Stimulated activated naive CD8-positive, alpha-beta T cell treated with anti-CD3 and anti-CD28 coated beads, Interleukin-15, Interleukin-2, amounts not matched to agents 100 U/mL and 50 U/mL, for 24 hours (primary cell): Measurements from ENCODE around the gene DLG2.
"Not testable (repeated sequence)": the region's sequence is repeated elsewhere in the genome, so short reads cannot be mapped to it uniquely, and the experiment has no call there.

Experiments
- ATAC-seq: fragments of 150-1000 bp; cut with Tn5 transposase; one replicate; pipeline ENCODE4 v1.10.0; 2021
- DNase-seq: peaks from one replicate; pipeline ENCODE4 v3.0.0; 2021

The DLG2 gene

GRCh38 chr11:84836371-84836770 is 790.8 kb downstream of the DLG2 start:
- no peak for ATAC-seq
- DNase-seq: no peak

DNA sequence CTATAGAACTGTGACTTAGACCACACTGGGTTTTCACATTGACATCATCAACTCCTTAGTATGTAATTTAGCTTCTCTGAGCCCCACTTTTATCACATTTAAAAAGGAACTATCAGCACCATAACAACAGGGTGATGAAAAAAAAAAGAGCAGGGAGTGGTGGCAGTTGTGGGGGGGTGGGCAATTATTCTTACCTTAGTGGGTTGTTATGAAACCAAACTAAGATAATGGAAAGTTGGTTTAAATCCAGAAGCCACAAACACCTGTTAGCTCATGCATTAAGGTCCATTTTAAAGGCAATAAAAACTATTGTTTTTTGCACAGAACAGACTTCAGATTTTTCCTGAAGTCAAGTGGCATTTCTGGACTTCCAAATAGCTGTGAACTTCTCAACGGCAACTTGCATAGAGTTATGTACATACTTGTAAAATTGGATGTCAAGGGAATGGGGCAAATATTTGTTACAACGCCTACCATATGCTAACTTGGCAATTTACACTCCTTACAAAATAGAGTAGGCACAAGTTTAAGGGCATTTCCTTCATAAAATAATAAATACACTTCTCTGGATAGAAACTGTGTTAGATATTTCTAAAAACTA is 793.6 kb downstream of the DLG2 start:
- DNase-seq (no peak), ATAC-seq (no peak)

DNA sequence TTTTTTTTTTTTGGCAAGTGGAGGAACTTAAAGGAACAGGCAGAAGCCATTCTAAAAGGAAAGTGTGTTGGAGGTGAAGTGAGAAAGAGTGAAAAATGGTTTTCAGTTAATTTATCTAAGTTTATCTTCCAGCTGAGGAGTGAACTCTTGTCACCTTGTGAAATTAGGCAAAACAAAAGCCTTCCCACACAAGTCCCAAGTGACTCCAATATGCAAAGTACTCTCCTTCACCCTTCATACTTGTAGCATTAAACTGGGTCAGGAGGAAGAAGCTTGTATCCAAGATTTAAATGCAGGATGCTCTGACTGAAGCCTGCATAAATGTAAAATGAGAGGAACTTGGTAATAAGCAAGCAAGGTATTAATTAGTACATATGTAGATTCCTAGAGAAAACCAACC is 796.8 kb downstream of the DLG2 start:
- DNase-seq: no peak
- no peak for ATAC-seq

DNA sequence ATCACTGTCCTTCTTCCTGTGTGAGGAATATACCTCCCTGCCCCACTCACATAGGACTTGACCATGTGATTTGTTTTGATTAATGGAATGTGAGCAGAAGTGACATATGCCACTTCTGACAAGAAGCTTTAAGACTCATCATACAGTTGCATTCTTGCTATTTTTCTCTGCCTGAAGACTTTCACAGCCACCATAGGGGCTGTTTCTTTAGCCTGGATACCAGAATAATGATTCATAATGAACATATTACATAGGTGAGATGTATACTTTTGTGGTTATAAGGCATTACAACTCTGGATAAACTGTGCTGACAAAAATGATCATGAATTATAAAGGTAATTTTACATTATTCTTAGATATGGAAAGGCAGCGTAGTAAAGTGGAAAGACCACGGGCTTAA is 798.0 kb downstream of the DLG2 start:
- ATAC-seq (no peak), DNase-seq (no peak)

DNA sequence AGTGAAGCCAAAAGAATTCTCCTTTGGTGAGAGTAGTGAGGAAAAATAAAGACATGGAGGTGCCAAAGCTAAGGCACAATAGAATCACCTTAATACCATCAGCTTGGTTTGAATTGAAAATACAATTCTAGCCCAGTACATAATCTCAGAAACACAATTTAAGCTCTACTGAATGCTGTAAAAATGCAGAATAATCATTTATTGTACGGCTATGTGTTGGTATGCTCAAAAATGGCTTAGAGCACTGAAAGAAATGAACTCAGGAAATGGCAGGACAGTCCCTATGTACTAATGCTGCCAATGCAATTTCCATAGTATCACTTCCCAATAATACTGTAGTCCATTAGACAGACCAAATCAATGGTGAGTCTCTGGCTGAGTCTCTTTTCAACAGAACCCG is 798.5 kb downstream of the DLG2 start:
- ATAC-seq (no peak), DNase-seq (no peak)

DNA sequence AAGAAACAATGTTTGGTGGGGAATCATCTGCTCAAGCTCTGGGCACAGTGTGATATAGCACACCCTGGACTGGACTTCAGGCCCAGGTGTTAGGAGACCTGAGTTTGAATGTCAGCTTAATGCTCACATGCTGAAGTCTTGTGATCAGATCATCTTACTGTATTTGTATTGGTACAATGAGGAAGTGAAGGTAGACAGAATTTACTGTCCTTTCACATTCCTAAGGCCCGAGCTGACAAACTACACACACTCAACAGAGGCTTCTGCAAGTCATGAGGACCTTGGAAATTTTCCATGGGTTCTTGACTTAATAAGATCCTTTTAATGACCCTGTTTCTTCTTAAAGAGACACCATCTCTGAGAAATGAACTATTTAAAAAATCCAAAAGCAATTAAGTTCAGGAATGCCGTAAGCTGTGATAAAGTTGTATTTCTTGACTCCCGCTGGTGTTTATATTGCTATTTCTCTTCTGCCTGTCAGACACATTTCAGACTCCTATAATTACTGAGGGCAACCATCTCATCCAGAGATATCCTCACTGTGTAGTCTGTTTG is 802.0 kb downstream of the DLG2 start:
- ATAC-seq: no peak
- DNase-seq: no peak

- DNase-seq (no peak), ATAC-seq (no peak)
Observed at GRCh38 chr11:84824624-84825023, 802.5 kb downstream of the DLG2 start.

DNA sequence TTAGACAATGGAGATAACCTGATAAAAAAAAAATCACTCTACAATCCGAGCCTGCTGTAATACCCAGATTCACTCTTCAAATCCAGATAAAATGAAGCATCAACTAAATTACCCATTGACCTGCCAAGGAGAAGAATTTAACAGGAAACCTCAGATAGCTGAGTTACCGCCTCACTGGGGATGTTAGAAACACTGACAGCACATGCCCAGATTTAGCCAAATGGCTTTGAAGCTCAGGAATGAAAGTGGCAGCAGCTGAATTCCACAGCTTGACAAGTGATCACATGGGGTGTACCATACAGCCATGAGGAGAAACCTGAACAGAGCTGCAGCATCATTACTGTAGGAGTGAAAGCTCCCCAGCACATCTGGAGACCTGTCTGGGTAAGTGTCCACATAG is 807.6 kb downstream of the DLG2 start:
- ATAC-seq: no peak
- no peak for DNase-seq

- no peak for DNase-seq
Observed at GRCh38 chr11:84819128-84819527, 808.0 kb downstream of the DLG2 start.

DNA sequence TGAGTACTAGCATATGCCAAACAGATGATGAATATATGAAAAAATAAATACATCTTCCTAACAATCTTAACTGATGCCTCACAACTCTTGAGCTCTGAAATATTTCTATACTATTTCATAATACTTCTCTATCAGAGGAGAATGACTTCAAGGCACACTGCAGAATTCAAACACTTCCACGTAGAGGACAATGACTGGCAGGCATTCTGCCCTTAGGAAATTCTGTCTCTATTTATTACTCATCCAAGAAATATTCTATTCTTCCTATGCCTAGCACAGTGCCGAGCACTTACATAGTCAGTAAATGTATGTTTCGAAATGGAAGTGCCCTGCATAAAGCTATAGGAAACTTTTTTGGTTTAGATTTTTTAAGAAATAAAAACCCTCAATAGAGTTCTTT is 809.1 kb downstream of the DLG2 start:
- ATAC-seq: no peak
- no peak for DNase-seq

More at GRCh38 chr11:84819128-84819527, 808.0 kb downstream of the DLG2 start:
- no peak for ATAC-seq

- ATAC-seq (no peak), DNase-seq (no peak)
Observed at GRCh38 chr11:84812471-84812969, 814.6 kb downstream of the DLG2 start.

DNA sequence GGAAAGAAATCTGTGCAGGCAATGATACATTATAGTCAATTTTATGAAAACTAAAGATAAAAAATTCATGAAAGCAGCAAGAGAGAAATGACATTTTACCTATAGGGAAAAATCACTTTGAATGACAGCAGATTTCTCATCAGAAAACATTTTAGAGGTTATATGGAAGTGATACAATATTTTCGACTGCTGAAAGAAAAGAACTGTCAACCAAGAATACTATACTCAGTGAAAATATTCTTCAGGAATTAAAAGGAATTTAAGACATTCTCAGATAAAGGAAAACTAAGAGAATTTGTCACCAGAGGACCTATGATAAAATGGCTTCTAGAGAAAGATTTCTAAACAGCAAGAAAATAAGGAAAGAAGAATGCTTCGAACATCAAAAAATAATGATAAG is 820.8 kb downstream of the DLG2 start:
- no peak for DNase-seq

DNA sequence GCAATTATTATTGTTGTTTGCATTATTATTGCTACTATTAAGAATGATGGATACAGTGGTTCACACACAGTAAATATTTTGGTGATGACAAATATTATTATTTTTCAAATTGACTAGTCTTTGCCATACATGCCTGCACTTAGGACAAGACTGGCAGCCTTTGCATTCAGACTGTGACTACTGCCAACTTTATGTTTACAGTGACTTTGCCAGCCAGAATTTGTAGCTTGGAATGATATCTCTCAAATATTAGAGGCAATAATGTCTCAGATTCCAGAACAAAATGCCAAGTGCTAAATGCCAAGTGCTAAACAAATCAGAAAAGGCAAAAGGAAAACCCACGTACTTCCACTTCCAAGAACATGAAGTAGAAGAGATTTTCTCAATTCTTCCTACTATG is 823.1 kb downstream of the DLG2 start:
- ATAC-seq (no peak), DNase-seq (no peak)

More for the DNA sequence above, 820.8 kb downstream of the DLG2 start:
- no peak for ATAC-seq

DNA sequence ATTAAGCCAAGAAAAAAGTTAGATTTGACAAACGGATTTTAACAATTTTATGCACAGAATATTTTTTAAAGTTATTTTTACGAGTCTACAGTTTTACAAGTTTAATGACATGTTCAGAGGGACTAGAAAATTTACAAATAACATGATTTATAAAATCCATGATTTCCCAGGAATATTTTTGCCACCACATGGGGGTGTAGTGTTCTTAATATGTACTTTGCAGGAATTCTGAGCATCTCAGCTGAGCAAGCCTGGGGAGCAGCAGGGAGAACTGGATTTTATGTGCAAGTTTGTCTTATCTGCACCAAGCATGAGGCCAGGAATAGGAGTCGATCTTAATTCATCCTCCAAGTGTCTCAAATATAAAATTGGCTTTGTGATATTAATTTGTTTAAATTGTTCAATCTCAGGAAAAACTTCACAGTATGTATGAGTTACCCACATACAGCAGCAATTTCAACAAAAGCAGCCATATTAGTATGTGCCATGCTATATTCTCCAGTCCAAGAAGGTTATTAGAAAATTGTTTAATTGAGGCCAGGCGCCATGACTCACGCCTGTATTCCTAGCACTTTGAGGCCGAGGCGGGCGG is 826.3 kb downstream of the DLG2 start:
- no peak for ATAC-seq
- no peak for DNase-seq

GRCh38 chr11:84799112-84799511 is 828.0 kb downstream of the DLG2 start:
- DNase-seq (no peak), ATAC-seq (no peak)

GRCh38 chr11:84795698-84796097 is 831.4 kb downstream of the DLG2 start:
- DNase-seq (no peak), ATAC-seq (no peak)

DNA sequence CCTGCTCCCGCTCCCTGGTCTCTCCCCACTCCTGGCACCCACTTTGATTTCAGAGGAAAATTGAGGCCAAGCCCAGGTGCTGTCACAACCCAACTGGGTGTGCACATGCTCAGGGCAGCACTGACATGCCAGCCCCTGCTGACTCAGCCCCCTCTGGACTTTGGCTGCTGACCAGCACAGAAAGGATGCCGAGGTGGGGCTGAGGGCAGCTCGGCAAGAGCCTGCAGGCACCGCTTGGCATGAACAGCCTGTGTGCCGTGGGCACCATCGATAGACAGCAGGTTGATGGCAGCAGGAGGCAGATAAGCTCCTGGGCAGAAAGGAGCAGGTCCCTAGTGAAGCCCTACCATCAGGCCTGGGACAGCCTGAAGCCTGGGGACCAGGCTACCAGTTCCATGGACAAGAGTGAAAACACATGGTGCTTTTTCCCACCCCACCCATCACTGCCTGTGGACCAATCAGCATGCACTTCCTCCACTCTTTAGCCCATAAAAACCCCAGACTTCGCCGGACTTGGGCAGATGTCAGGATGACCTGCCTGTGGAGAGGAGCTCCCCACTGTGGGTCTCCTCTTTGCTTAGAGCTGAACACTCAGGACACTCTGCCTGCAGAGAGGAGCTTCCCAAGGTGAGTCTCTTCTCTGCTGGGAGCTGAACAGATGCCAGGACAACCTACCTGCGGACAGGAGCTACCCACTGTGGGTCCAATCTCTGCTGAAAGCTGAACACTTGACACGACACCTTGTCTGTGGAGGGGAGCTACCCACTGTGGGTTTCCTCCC is 832.3 kb downstream of the DLG2 start:
- DNase-seq (no peak), ATAC-seq (no peak)

GRCh38 chr11:84793318-84793717 is 833.8 kb downstream of the DLG2 start:
- no peak for ATAC-seq
- no peak for DNase-seq

- no peak for ATAC-seq
Observed at GRCh38 chr11:84790849-84791427, 836.2 kb downstream of the DLG2 start.

DNA sequence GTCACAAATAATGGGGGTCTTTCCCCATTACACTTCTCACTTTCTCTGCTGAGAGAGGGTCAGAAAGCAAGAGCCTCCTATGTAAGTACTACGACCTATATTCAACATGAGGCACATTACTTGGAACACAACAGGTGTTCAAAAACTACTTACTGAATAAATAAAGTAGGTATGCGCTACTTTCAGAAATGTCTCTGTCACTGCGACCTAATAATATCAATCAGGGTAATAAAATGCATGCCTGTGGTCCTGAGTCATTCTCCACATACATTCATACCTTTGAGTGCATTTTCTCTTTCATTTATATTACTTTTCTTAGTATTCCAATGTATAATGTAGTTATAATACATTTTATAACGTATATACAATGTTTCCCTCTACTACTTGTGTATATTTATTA is 838.9 kb downstream of the DLG2 start:
- ATAC-seq (no peak), DNase-seq (no peak)

More at GRCh38 chr11:84790849-84791427, 836.2 kb downstream of the DLG2 start:
- DNase-seq: no peak

DNA sequence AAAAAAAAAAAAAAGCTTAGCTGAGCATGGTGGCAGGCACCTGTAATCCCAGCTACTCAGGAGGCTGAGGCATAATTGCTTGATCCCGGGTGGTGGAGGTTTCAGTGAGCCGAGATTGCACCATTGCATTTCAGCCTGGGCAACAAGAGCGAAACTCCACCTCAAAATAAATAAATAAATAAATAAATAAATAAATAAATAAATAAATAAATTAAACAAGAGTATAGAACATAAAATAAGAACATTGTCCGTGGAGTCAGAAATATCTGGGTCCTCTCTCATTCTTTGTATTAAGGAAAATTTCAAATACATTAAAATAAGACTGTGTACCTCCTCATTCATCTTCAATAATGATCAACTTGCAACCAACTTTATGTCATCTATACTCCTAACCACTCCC is 843.0 kb downstream of the DLG2 start:
- not testable (repeated sequence) for DNase-seq, ATAC-seq

DNA sequence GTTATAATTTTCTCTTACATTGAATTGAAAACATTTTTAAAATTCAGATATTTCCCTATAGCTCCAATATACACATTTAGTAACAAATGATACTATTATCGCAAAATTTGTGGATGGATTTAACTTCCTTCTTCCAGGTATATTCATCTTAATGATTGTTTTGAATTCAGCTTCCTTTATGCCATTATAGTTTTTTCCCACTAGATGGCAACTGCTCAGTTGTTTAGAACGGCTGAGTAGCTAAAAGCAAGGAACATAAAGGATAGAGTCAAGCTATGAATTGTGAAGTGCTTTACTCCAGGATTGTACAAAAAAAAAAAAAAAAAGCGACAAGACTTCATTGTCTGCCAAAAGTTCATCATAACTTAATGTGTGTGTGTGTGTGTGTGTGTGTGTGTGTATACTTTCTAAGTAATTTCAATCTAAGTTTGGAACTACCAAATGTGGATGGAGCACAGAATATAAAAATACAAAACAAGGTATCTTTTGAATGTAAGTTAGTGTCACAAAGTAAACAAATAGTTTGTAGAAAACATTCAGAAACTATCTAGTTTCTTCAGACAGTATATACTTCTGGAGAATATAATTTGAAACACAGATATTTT is 846.4 kb downstream of the DLG2 start:
- ATAC-seq (no peak), DNase-seq (no peak)
